Measurements from ENCODE around the gene FHAD1.

DNA sequence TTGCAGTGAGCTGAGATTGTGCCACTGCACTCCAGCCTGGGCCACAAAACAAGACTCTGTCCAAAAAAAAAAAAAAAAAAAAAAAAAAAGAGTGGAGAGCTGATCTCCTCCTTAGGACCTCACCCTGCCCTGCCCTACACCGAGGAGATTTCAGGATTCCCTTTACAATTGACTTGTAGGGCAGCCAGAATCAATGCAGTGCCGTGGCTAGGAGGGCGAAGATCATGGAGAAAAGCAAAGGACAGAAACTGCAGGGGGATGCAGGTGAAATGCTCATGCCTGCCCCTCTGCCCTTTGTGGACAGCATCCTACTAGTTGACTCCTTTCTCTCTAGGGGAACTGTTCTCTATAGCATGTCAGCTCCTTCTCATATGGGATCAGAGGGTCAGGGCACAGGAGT is 9.6 kb downstream of the FHAD1 start:
- TF ChIP-seq, protein P1, sequence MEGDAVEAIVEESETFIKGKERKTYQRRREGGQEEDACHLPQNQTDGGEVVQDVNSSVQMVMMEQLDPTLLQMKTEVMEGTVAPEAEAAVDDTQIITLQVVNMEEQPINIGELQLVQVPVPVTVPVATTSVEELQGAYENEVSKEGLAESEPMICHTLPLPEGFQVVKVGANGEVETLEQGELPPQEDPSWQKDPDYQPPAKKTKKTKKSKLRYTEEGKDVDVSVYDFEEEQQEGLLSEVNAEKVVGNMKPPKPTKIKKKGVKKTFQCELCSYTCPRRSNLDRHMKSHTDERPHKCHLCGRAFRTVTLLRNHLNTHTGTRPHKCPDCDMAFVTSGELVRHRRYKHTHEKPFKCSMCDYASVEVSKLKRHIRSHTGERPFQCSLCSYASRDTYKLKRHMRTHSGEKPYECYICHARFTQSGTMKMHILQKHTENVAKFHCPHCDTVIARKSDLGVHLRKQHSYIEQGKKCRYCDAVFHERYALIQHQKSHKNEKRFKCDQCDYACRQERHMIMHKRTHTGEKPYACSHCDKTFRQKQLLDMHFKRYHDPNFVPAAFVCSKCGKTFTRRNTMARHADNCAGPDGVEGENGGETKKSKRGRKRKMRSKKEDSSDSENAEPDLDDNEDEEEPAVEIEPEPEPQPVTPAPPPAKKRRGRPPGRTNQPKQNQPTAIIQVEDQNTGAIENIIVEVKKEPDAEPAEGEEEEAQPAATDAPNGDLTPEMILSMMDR (IDR thresholded peaks at IDR 0.05 in 4 of 5, conservative IDR thresholded peaks at IDR 0.05 in 1 of 5) = no peak
- TF ChIP-seq POLR2A (IDR thresholded peaks at IDR 0.05) = no peak
